GM19463 (cell line): Measurements from ENCODE around the gene LHX6.

Experiments
- ATAC-seq: cut with Tn5 transposase; IDR thresholded peaks from one replicate; pipeline ENCODE4 v1.9.1; 2021; ENCODE audit warnings: mild to moderate bottlenecking, moderate library complexity; ENCODE audit not compliant: unreplicated experiment

LHX6 gene

DNA sequence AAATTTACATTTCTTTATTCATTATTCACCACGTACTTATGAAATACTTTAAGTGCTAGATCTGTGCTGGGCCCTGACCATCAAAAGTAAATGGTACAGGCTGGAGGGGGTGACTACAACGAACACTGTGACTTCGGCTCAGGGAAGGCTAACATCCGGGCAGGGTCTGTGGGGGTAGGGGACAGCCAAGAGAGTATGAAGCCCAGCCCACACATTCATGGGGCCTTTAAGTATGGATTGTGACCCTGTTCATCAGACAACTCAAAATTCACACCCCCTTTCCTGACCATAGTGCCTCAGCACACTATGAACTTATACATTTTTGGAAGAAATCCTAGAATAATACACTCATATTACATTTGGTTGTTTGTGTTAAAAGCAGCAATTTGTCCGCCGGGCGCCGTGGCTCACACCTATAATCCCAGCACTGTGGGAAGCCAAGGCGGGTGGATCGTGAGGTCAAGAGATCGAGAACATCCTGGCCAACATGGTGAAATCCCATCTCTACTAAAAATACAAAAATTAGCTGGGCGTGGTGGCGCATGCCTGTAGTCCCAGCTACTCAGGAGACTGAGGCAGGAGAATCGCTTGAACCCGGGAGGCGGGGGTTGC is 35.7 kb downstream of the LHX6 start:
- ATAC-seq, result no peak

DNA sequence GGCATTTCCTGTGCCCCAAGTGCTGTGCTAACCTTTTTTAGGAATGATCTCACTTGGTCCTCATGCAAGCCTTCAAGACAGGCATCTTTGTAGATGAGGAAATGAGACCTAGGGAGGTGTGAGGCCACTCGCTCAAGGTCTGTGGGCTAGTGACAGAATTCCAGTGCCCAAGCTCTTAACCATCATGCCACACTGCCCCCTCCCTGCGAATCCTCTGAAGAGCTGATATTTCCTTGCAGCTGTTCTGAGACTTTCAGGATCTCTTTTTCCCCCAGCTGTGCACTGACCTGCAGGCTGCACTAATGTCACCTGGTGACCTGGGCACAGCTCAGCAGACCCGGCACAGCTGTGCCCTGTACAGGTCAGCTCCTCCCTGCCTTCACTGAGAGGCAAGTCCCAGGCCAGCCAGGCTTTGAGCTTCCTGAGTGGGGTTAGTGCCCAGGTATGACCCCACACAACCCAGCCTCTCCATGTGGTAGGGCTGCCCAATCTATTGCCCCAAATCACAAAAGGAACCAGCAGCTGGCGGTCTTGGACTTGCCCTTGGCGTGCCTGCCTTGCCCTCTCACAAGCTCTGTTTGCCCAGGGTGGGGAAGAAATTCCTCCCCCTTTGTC is 36.4 kb downstream of the LHX6 start:
- no peak for ATAC-seq

DNA sequence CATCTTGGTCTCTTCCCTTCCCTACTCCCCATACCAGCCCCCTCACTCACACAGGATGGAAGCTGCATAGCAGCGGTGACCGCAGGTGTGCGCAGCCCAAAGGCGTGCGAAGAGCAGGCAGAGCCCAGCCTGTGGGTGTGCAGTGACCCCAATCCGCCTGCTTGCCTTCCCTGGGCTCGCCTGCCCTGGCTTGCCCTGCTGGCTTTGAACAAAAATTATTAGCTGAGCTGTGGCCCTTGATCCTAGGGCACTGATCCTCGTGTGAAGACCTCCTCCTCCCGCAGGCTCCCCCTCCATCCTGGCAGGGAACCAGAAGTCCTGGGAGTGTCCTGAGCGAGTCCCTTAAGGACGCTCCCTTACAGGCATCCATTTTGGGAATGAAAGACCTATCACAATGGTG is 37.2 kb downstream of the LHX6 start:
- no peak for ATAC-seq

DNA sequence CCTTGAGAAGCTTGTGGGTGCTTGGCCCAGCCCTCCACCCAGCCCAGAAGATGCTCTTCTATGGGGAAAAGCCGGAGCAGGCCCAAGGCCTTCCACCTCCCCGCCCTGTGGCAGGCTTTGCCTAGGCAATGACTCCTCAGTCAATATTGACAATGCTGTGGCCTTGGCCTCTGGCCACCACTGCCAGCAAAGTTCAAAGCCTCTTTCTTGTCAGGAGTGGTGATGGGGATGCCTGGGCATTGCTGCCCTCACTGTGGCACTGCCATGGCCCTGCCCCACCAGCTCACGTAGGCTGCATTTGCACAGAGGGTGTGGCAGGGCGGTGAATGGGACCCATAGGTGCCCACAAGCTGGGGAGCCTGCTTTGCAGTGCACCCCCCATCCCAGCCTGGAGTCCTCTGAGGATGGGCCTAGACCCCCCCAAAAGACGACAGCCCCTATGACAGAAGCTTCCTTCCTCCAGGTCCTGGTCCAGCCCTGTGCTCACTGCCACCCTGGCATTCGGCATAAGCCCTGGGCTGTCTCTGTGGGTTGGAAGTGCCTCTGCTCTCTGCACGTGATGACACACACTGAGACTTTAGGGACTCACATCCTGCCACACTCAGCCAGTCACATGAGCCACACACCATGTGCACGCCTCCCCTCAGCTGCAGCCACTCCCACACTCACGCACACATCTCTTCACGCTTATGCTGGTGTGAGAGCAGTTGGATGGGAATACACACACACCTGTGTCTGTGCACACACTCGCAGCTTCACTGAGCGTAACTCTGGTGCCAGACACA is 38.0 kb downstream of the LHX6 start:
- ATAC-seq, result no peak

DNA sequence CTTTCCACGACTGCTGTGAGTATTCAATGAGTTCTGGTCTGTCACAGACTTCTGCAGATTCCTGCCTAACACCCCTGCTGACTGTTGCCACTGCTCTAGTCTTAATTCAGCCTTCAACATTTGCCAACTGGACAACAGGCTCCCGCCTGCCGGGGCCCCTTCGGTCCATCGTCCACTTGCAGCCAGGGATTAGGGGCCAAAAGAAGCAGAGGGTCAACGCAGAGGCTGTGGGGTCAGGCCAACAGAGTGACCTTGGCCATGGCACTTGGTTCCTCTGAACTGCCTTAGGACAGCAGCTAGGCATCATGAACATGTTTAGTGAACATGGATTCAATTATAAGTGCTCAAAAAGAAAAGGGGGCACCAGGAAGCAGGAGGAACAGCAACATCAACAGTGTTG is 40.4 kb downstream of the LHX6 start:
- ATAC-seq, result no peak

DNA sequence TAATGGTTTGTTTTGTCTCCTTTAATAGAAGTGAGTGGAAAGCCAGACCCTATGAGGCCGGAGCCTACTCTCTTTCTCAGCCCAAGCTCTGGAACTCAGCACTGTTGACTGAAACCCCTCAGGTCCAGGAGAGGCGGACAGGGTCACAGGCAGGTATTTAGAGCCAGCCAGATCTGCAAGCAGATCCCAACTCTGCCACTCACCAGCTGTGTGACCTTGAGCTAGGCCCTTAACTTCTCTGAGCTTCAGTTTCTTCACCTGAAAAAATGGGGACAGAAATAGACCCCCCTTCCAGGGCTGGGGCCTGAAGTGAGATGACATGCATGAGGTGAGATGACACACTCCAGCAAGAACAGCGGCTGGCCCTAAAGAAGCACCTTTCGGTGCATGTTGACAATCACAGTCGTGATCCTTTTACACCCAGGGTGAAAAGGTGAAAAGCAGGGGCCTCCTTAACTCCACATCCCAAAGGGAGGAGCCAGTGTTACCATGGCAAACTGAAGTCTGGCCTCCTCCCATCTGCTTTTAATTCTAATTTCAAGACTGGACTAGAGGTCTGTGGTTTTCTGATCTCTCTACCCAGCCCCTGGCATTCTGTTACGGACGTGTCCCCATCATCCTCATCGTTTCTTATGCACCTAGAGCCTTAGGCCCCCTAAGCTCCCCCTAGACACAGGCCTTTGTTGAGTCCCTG is 41.8 kb downstream of the LHX6 start:
- ATAC-seq, result no peak

DNA sequence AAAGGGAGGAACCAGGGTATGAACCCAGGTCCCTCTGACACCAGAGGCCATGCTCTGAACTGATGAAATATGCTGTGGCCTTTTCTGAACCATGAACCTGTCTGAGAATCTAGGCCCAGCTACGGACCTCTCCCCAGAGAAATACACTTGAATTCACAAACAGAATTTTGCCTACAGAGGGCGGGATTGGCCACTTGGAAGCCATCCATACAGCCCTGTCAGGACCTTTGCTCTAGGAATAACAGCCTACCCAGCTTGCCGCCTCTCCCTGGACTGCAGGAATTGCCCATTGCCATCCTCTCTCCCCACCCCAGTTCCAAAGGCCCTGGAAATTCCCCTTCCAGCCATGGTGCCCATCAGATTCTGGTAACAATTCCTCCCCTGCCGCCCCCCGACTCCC is 42.5 kb downstream of the LHX6 start:
- ATAC-seq, result no peak

DNA sequence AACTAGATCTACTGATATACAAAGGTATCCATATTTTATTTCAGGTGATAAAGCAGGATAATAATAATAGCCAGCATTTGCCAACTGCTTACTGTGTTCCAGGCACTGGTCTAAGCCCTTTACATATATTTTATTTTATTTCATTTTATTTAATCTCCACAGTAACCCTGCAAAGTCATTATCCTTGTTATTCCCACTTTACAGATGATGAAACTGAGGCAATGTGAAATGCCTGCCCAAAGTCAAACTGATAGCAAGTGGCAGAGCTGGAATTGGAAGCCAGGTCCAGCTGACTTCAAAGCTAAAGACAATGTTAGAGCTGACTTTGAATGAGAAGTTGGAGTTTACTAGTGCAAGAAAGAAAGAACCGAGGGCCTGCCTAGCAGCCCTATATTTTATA is 44.2 kb downstream of the LHX6 start:
- no peak for ATAC-seq

DNA sequence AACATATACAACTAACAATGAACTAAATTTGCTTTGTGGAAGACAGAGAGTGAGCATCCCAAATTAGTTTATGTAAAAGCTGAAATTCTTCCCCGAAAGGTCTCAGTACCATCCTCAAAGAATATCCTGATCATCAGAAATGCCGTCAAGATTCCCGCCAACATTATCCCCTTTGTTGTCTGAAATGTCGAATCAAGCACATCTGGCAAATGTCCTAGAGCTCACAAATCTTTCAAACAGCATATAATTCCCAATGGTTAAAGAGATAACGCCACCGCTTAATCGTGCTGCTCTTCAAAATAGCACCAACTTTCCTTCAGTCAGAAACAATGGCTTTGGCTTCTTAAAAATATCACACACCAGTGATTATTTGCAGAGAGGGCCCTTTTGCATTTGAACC is 45.3 kb downstream of the LHX6 start:
- no peak for ATAC-seq

DNA sequence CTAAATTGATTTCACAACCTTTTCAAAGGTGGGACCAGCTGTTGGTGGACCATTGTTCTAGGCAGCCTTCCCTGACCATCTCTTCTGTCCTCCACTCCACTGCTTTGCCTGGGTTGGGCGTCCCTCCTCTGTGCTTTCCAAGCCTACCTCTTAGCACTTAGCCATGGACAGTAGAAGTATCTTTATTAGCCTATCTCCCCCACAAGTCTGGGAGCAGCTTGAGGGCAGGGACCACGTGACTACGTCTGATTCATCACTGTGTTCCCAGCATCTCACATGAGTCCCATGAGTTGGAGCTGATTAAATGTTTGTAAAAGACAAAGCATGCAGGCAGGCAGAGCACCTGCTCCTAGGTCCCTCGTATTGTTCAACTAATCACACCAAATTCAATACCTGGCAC is 48.1 kb downstream of the LHX6 start:
- no peak for ATAC-seq

DNA sequence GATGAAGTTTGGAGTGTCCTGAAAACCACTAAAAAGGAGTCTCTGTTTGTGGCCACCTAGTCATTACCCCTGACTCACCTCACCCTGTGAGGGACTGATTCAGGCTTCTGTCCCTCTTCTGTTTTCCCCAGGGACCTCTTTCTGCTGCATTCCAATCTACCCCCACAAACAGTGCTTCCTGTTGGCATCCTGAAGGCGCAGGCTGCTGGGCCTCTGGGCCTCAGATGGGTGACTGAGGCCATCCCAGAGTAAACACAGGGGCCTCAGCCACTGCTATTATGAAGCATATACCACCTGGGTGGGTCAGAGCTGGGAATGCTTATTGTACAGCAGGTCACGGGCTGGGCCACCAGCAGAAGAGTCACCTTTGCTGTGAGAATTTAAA is 49.1 kb downstream of the LHX6 start:
- no peak for ATAC-seq

DNA sequence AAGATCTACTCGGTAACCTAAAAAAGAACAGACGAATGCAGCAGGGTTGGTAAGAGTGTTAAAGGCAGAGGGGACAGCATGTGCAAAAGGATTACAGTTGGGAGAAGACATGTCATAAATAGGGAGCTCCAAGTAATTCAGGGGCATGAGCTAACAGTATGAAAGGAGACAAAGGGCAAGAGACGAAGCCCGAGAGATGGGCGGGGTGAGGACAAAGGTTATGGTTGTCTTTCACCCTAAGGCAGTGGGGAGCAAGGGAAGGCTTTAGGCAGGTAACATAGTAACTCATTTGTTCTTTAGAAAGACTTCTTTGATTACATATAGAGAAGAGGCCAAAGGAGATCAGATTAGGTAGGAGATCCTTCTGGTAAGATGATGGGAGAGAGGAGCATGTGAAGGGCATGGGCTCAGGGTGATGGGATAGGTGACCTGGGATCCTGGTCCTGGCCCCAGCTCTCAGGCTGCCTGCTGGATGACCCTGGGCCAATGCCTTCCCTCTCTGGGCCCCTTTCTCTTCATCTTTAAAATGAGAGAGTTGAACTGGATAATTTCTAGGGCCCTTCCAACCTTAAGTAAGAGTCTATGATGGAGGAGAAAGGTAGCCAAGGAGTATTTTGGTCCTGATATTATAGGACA is 49.6 kb downstream of the LHX6 start:
- no peak for ATAC-seq

DNA sequence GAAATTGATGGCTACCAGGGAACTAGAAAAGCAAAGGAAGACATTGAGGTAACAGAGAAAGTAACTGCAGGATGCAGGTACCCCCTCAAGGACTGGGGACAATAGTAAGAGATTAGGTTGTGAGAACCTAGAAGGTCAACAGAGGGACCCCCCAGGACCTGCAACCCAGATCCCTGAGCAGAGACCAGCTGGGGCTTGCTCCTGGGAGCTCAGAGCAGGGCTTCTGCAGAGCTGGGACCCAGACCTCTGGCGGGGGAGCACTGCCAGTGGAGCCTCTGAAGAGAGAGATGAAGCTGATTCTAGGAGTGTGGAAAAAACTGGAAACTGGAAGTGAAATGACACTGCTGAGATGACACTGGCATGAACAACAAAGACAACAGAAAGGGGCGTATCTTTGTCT is 51.8 kb downstream of the LHX6 start:
- ATAC-seq, result no peak

DNA sequence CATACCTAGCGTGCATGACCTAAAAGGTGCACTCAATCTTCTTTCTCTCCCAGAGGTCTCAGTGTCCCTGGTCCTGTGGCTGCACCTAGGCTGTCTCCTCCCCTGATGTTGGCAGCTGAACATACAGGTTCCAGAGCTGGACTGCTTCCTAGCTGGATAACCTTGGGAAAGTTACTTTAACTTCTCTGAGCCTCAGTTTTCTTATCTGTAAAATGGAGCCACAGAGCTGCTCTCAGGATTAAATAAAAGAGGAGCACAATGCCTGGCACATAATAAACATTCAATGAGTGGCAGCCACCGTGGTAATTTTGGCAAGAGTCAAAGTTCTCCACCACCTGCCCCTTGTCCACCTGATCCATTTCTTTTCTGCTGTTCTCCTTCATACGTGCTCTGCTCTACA is 55.1 kb downstream of the LHX6 start:
- no peak for ATAC-seq

DNA sequence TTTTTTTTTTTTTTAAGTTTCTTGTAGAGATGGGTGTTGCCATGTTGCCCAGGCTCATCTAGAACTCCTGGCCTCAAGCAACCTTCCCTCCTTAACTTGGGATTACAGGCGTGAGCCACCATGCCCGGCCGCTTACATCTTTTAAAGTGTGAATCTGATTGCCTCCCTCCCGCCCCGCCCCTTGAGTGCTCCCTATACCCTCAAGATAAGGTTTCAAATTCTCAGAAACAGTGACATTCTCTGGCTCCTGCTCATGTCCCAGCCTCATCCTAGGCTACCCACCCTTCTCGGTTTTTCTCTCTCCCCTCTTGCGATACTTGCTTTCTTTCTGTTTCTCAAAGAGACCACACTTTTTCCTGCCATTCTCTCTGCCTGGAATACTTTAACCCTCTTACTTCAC is 56.6 kb downstream of the LHX6 start:
- no peak for ATAC-seq

DNA sequence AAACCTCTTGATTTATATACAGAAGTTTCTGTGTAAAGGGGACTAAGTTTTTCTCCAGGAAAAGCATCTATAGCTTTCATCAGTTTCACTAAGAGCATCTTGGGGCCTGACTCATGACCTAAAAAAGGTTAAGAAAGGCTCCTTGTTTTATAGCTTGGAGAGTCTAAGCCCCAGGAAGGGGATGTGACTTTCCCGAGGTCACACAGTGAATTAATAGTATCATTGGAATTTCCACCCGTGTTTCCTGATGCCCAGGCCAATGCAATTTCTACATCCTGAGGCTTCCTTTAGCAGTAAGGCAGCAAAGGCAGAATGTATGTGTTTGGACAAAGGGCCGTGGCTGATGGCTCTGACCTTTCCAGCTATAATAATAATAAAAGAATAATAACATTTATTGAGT is 60.4 kb downstream of the LHX6 start:
- ATAC-seq, result no peak

DNA sequence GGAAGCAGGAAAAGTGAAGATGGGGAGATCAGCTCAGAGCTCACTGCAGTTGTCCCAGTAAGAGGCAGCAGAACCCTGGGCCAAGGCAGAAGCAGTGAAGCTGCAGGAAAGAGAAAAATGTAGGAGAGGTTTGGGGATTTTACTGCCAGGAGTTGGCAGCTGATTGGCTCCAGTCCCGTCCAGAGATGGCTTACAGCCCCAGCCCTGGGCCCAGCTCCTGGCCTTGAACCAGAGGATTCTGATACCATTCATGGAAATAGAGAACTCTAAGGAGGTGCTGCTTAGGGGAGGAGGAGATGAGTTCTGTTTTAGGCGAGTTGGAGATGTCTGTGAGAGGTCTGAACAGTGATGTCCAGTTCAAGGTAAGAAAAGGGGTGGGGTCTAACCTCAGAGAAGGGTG is 64.5 kb downstream of the LHX6 start:
- ATAC-seq, result no peak

DNA sequence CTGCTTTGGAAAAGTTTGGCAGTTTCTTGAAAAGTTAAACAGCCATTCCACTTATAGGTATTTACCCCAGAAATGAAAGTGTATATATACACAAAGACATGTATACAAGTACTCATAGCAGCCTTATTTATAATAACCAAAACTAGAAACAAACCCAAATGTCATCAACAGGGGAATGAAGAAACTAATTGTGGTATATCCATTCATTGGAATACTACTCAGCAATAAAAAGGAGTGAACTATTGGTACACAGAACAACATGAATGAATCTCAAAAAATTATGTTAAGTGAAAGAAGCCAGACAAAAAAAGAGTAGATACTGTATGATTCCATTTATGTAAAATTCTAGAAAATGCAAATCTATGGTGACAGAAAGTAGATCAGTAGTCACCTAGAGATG is 66.3 kb downstream of the LHX6 start:
- ATAC-seq, result no peak

DNA sequence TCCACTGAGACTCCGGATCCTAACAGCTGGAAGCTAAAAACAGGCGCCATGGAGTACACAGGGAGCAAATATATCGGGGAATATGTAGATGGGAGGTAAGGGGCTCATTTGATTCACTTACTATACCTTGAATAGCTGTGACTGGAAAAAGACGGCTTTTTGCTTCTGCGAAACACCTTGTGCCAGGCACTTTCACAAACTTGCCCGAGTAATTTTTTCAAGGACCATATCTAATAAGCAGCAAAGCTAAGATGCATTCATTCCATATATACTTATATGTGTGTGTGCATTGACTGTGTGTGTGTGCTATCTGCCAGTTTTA is 68.9 kb downstream of the LHX6 start:
- ATAC-seq, result no peak

DNA sequence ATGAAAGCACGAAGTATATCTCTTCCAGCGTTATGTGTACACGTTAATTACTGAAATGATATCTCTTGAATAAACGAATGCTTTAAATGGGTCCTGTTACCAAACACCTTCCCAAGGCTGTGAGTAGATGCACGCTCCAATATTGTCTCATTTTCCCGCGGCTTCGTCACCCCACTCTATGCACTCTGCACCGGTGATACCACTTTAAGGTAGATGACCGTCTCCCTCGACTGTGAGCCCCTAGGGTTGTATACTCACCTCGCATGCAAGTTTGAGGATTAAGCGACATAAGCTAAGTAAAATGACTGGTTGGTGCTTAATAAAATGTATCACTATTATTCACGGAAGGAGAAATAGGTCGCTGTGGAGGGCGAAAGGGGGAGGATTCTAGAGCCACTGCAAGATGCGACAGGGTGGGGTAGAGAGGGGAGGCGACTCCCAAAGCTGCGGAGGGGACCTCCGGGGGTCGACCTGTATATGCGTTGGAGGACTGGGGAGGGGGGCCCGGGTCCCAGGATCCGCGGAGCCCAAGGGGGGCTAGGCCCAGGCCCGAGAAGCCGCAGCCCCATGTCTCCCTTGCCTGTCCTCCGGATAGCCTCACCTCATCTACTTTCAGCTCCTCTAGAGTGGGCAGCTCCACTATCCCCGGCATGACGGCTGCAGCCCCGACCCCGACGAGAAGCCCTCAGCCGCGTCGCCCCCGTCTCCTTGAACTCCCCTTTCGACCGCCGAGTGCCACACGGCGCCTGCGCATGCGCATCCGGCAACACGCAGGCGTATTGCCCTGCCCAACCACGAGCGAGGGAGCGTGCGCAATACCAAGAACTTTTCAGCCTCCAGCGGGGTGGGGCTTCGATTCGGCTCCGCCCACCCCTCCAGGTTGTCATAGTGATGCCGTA is 69.5 kb downstream of the LHX6 start, which contains the start of the genes MORN5 and NDUFA8:
Gene MORN5, plus strand, starts transcription at position 883 of the 899 bp plus-strand sequence. CDS start 65 bp downstream, outside the sequence.
Gene NDUFA8, minus strand, starts transcription at position 754 of the 899 bp plus-strand sequence. Its CDS starts 102 bp downstream, at position 652.
- ATAC-seq, result peak; percentile 97
